ENCODE measurements around the gene TRIM52. TPM values are rescaled to one million over a fixed set of nuclear protein-coding genes. Genes with fewer than 3 reads are reported as not detected.
A peak's percentile ranks its signal among the peaks of the same experiment; 100 is the strongest.

Gene TRIM52
- total and polyA plus RNA-seq, 9 of the 15 experiments (the other 6 are each of a cell fraction or from before 2014, with no cell fraction given) = 3.3 to 21.9 (median 13.5) TPM

DNA sequence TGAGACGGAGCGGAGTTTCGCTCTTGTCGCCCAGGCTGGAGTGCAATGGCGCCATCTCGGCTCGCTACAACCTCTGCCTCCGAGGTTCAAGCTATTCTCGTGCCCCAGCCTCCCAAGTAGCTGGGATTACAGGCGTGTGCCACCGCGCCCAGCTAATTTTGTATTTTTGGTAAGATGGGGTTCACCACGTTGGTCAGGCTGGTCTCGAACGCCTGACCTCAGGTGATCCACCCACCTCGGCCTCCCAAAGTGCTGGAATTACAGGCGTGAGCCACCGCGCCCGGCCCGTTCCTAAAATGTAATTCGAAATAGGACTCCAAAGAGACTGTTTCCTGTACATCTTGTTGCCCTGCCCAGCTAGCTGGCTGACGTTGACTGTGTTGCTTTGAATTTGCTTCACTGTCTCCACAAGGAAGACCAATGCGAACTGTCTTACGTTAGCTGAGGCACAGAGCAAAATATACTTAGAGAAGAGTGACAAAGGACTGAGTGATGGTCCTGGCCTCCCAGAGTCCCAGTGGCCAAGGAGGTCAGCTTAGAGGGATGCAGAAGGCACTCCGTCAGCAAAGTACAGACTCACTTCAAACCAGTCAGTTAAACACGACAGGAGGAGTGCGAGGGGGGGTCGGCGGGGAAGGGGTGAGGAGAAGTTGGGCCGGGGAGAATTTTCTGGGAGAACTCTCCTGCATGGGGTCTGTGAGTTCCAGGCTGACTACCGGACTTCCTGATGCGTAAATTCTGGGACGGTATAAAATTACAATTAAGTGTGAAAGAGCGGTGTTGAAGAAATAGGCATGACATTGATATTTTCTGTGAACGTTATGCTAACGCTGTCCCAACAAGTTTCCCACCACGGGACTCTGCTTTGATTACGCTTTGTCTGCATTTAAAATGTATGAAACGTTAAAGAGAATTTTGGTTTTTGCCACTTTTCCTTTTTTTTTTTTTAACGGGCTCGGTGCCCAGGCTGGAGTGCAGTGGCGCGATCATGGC is 44.6 kb downstream of the TRIM52 start (continued):
- TF ChIP-seq, protein P1, sequence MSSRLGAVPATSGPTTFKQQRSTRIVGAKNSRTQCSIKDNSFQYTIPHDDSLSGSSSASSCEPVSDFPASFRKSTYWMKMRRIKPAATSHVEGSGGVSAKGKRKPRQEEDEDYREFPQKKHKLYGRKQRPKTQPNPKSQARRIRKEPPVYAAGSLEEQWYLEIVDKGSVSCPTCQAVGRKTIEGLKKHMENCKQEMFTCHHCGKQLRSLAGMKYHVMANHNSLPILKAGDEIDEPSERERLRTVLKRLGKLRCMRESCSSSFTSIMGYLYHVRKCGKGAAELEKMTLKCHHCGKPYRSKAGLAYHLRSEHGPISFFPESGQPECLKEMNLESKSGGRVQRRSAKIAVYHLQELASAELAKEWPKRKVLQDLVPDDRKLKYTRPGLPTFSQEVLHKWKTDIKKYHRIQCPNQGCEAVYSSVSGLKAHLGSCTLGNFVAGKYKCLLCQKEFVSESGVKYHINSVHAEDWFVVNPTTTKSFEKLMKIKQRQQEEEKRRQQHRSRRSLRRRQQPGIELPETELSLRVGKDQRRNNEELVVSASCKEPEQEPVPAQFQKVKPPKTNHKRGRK (tag; IDR thresholded peaks at IDR 0.05) = peak; percentile 60; the same call in 1 of the 2 replicates
- peak in 1 of 2 experiments; percentile 43; a peak in 2 of 4 replicates for TF ChIP-seq MNT (conservative IDR thresholded peaks at IDR 0.05)
- no peak for TF ChIP-seq ZFP30 (CRISPR knock-in tag; IDR thresholded peaks at IDR 0.05; ENCODE audit: borderline replicate concordance)
- no peak for TF ChIP-seq TGIF2 (CRISPR knock-in tag; IDR thresholded peaks at IDR 0.05)
- no peak for TF ChIP-seq PCBP1 (IDR thresholded peaks at IDR 0.05; ENCODE audit: low read depth, low read length, poor library complexity, severe bottlenecking)
- no peak for TF ChIP-seq ZNF408 (CRISPR knock-in tag; IDR thresholded peaks at IDR 0.05; ENCODE audit: low read depth)
- TF ChIP-seq MBD1 (CRISPR knock-in tag; IDR thresholded peaks at IDR 0.05) = no peak
- TF ChIP-seq ETV6 (IDR thresholded peaks at IDR 0.05; ENCODE audit: borderline replicate concordance in 1 of 2, low read depth in 2 of 2, low read length in 1 of 2) = no peak
- no peak for TF ChIP-seq ETV6 (CRISPR knock-in tag; IDR thresholded peaks at IDR 0.05; ENCODE audit: borderline replicate concordance)
- no peak for TF ChIP-seq ETS2 (tag; IDR thresholded peaks at IDR 0.05; ENCODE audit: borderline replicate concordance, poor library complexity, severe bottlenecking)
- TF ChIP-seq SOX6 (IDR thresholded peaks at IDR 0.05) = peak; percentile 38; the same call in 1 of the 2 replicates
- peak; percentile 50 for TF ChIP-seq CHD4 (IDR thresholded peaks at IDR 0.05; ENCODE audit: insufficient read depth, insufficient replicate concordance, low read depth, low read length, poor library complexity, severe bottlenecking)
- TF ChIP-seq ZNF644 (tag; IDR thresholded peaks at IDR 0.05; ENCODE audit: low read depth) = no peak
- peak in 1 of 2 experiments; percentile 2; a peak in 2 of 3 replicates for TF ChIP-seq CBX3 (IDR thresholded peaks at IDR 0.05; ENCODE audit: borderline replicate concordance in 1 of 2, low read length in 2 of 2)
- TF ChIP-seq ETV1 (tag; conservative IDR thresholded peaks at IDR 0.05; ENCODE audit: low read depth) = 0 out of 2 replicates have a peak, but pooled peaks have one; percentile 8
- TF ChIP-seq LEF1 (IDR thresholded peaks at IDR 0.05) = no peak
- no peak for TF ChIP-seq DLX4 (CRISPR knock-in tag; IDR thresholded peaks at IDR 0.05)
- TF ChIP-seq DEAF1 (CRISPR knock-in tag; IDR thresholded peaks at IDR 0.05) = no peak
